PC-9 (cell line): Measurements from ENCODE around the gene LPCAT1. TPM values are rescaled to one million over a fixed set of nuclear protein-coding genes. Genes with fewer than 3 reads are reported as not detected.

Experiments
- BruUV-seq: library from RNA; stranded (reverse); fragments of 400-500 nt; replicated peaks from 2 replicates; lab custom pipeline; 2021; lab: Mats Ljungman, UMichigan
- CTCF ChIA-PET: fragments of 300-600 bp; sonication (Branson Sonifier 250); formaldehyde crosslinking; loops from one replicate; lab custom pipeline; 2022; ENCODE audit warnings: antibody characterized with exemption; lab: Charles Lee
- POLR2A ChIA-PET: fragments of 300-600 bp; sonication (Branson Sonifier 250); formaldehyde crosslinking; loops from one replicate; lab custom pipeline; 2022; ENCODE audit warnings: antibody characterized with exemption; ENCODE audit not compliant: unreplicated experiment; lab: Charles Lee
- DNase-seq, 2 experiments: peaks; one replicate each; pipeline versions ENCODE4 v3.0.0 to v3.0.0-alpha.2; 2015 to 2022; ENCODE audit warnings: mixed read lengths in 1 of 2
- H2AFZ ChIP-seq: fragments of 200-600 bp; sonication (generic); 2 replicates; pipeline ENCODE4 v1.8.1; 2017; ENCODE audit warnings: antibody characterized with exemption
- H3F3A ChIP-seq: fragments of 200-600 bp; sonication (generic); 2 replicates; pipeline ENCODE4 v1.8.1; 2017; ENCODE audit warnings: antibody characterized with exemption, mild to moderate bottlenecking, low read depth; ENCODE audit not compliant: insufficient read depth
- H3K27ac ChIP-seq: fragments of 200-600 bp; sonication (generic); 2 replicates; pipeline ENCODE4 v1.6.1; 2016; ENCODE audit warnings: mixed run types
- H3K27me3 ChIP-seq: fragments of 200-600 bp; sonication (generic); 2 replicates; pipeline ENCODE4 v1.6.1; 2016; ENCODE audit warnings: low read depth, mixed run types; ENCODE audit not compliant: insufficient read depth
- H3K36me3 ChIP-seq: fragments of 200-600 bp; sonication (generic); 2 replicates; pipeline ENCODE4 v1.6.1; 2016; ENCODE audit warnings: low read depth, mixed run types
- H3K4me1 ChIP-seq: fragments of 200-600 bp; sonication (generic); replicated peaks from 2 replicates; pipeline ENCODE4 v1.6.1; 2016; ENCODE audit warnings: mixed run types; ENCODE audit not compliant: insufficient read depth
- H3K4me2 ChIP-seq: fragments of 200-600 bp; sonication (generic); 2 replicates; pipeline ENCODE4 v1.6.1; 2017; ENCODE audit warnings: mixed run types
- H3K4me3 ChIP-seq: fragments of 200-600 bp; sonication (generic); 2 replicates; pipeline ENCODE4 v1.6.1; 2016; ENCODE audit warnings: mixed run types
- H3K79me2 ChIP-seq: fragments of 200-600 bp; sonication (generic); 2 replicates; pipeline ENCODE4 v1.6.1; 2017; ENCODE audit warnings: low read depth, mixed run types
- H3K9me2 ChIP-seq: fragments of 200-600 bp; sonication (generic); 2 replicates; pipeline ENCODE4 v1.8.1; 2017; ENCODE audit warnings: mild to moderate bottlenecking; ENCODE audit not compliant: insufficient read depth
- H3K9me3 ChIP-seq: fragments of 200-600 bp; sonication (generic); 2 replicates; pipeline ENCODE4 v1.8.1; 2016; ENCODE audit warnings: low read depth; ENCODE audit not compliant: insufficient read depth
- H4K20me1 ChIP-seq: fragments of 200-600 bp; sonication (generic); 2 replicates; pipeline ENCODE4 v1.8.1; 2017; ENCODE audit not compliant: insufficient read depth
- CTCF ChIP-seq: fragments of 200-600 bp; sonication (generic); conservative IDR thresholded peaks from 2 replicates; pipeline ENCODE4 v1.6.1; 2017; ENCODE audit warnings: mixed run types, antibody characterized with exemption, mild to moderate bottlenecking, moderate library complexity
- EZH2 ChIP-seq: fragments of 200-600 bp; sonication (generic); IDR thresholded peaks from 2 replicates; pipeline ENCODE4 v1.8.0; 2017; ENCODE audit warnings: antibody characterized with exemption, low read depth
- intact Hi-C: fragments of 100-400 bp; cut with micrococcal nuclease; formaldehyde crosslinking; loops from one replicate; pipeline ENCODE4 v1.10.0; 2022; ENCODE audit not compliant: unreplicated experiment
- total RNA-seq: library from RNA; stranded (reverse); gene quantifications from 2 replicates; pipeline ENCODE4 v1.2.3, GENCODE V29; 2021

The LPCAT1 gene
- total RNA-seq, 1 experiment from 2014 or later, result 96.1 TPM

- peaks cover 57% of the 10 kb centered on the region for H4K20me1 ChIP-seq
- no peaks in the 10 kb centered on the region for H3K9me2 ChIP-seq
- peaks cover 64% of the 10 kb centered on the region for H3K4me1 ChIP-seq
- TF ChIP-seq CTCF (no peak), EZH2 (no peak)
- no peaks in the 10 kb centered on the region for H3K27me3 ChIP-seq
- no peak for DNase-seq
- no peak overlapping the region for H2AFZ ChIP-seq
- ChIA-PET POLR2A (no interaction called here), CTCF (interaction anchor here (0.6 to 0.8 kb wide), 2 partner anchors 40 to 282 kb away, joined by 3 to 4 read pairs; no protein-coding TSS in a partner anchor)
- peaks cover 6% of the 10 kb centered on the region for H3K36me3 ChIP-seq
- intact Hi-C loops, result loop anchor here (5.0 to 10.0 kb wide), 2 partner anchors 346 to 399 kb away; partner anchors contain the start of gene SLC12A7
- BruUV-seq, result no TSS peak
- no peaks in the 10 kb centered on the region for H3K9me3 ChIP-seq
- peaks cover 77% of the 10 kb centered on the region for H3K79me2 ChIP-seq
- H3K27ac ChIP-seq, result no peak overlapping the region
- no peak overlapping the region for H3K4me3 ChIP-seq
- no peak overlapping the region for H3K4me2 ChIP-seq
- peaks cover 34% of the 10 kb centered on the region for H3F3A ChIP-seq
These were observed 10.3 kb downstream of the LPCAT1 start for GRCh38 chr5:1513326-1514026.

GRCh38 chr5:1512541-1513291, 11.0 kb downstream of the LPCAT1 start:
- H3K9me2 ChIP-seq, result no peaks in the 10 kb centered on the region
- intact Hi-C loops, result loop anchor here (5.0 to 10.0 kb wide), 2 partner anchors 345 to 398 kb away; partner anchors contain the start of gene SLC12A7
- peaks cover 27% of the 10 kb centered on the region for H3F3A ChIP-seq
- no peak overlapping the region for H3K27ac ChIP-seq
- CTCF ChIA-PET, result interaction anchor here (0.8 to 0.9 kb wide), 3 partner anchors 43 to 283 kb away, joined by 3 to 4 read pairs (median 4); no protein-coding TSS in a partner anchor
- no peak overlapping the region for H3K4me3 ChIP-seq
- peak overlapping the region; percentile 8; the same call in 1 of the 2 replicates for H3K4me2 ChIP-seq
- peaks cover 79% of the 10 kb centered on the region for H3K79me2 ChIP-seq
- POLR2A ChIA-PET, result no interaction called here
- no peak for DNase-seq
- peaks cover 59% of the 10 kb centered on the region for H3K4me1 ChIP-seq
- H3K36me3 ChIP-seq, result peaks cover 6% of the 10 kb centered on the region
- H4K20me1 ChIP-seq, result peaks cover 63% of the 10 kb centered on the region
- TSS peak; percentile 31 for BruUV-seq
- no peaks in the 10 kb centered on the region for H3K27me3 ChIP-seq
- H3K9me3 ChIP-seq, result no peaks in the 10 kb centered on the region
- TF ChIP-seq EZH2, result no peak
- TF ChIP-seq CTCF, result no peak
- H2AFZ ChIP-seq, result no peak overlapping the region
